SK-N-SH (cell line): ENCODE results near the gene AUTS2. TPM values are rescaled to one million over a fixed set of nuclear protein-coding genes. Genes with fewer than 3 reads are reported as not detected.

Experiments used
- CTCF ChIA-PET: fragments of 300-600, 350-600 bp; formaldehyde crosslinking; extraction: SDS; loops from one replicate; lab custom pipeline; 2021; lab: Yijun Ruan, JAX
- POLR2A ChIA-PET: fragments of 350-600 bp; sonication (Branson Sonifier 250); formaldehyde crosslinking; extraction: SDS; loops from one replicate; lab custom pipeline; 2020; ENCODE audit warnings: antibody characterized with exemption, inconsistent platforms; lab: Yijun Ruan, JAX
- DNase-seq: peaks from one replicate; pipeline ENCODE4 v3.0.0; 2012
- H2AFZ ChIP-seq: fragments of 200-600 bp; sonication (generic); 2 replicates; pipeline ENCODE4 v1.8.1; 2016; ENCODE audit warnings: antibody characterized with exemption, mild to moderate bottlenecking, low read depth
- H3F3A ChIP-seq: fragments of 200-600 bp; sonication (generic); replicated peaks from 2 replicates; pipeline ENCODE3; 2016; ENCODE audit warnings: antibody characterized with exemption, mild to moderate bottlenecking; ENCODE audit not compliant: insufficient read depth
- H3K27ac ChIP-seq, 2 experiments: fragments of 200-500 bp in 1 of 2; fragments of 200-600 bp in 1 of 2; sonication (Bioruptor generic) in 1 of 2; sonication (generic), shearing (Covaris generic) in 1 of 2; 2 replicates each; pipeline versions ENCODE4 v1.5.1 to v1.6.1; 2014 to 2016; ENCODE audit warnings: low read depth in 2 of 2, inconsistent platforms in 1 of 2, low read length in 1 of 2, mild to moderate bottlenecking in 1 of 2, mixed read lengths in 1 of 2
- H3K27me3 ChIP-seq: fragments of 200-600 bp; sonication (generic), shearing (Covaris generic); 2 replicates; pipeline ENCODE4 v1.6.1; 2016; ENCODE audit warnings: mixed run types; ENCODE audit not compliant: insufficient read depth
- H3K36me3 ChIP-seq, 2 experiments: fragments of 200-500 bp in 1 of 2; fragments of 200-600 bp in 1 of 2; sonication (Bioruptor generic) in 1 of 2; sonication (generic) in 1 of 2; replicated peaks in 1 of 2; 2 replicates each; pipeline versions ENCODE3 to v1.5.1; 2014 to 2016; ENCODE audit warnings: low read length in 1 of 2, mild to moderate bottlenecking in 1 of 2; ENCODE audit not compliant: insufficient read depth in 2 of 2, control insufficient read depth in 1 of 2
- H3K4me1 ChIP-seq, 2 experiments: fragments of 200-500 bp in 1 of 2; fragments of 200-600 bp in 1 of 2; sonication (Bioruptor generic) in 1 of 2; sonication (generic), shearing (Covaris generic) in 1 of 2; 2 replicates each; pipeline versions ENCODE4 v1.5.1 to v1.6.1; 2014 to 2016; ENCODE audit warnings: low read depth in 1 of 2, low read length in 1 of 2, mixed run types in 1 of 2; ENCODE audit not compliant: insufficient read depth in 2 of 2, control insufficient read depth in 1 of 2
- H3K4me2 ChIP-seq: fragments of 200-600 bp; sonication (generic), shearing (Covaris generic); 2 replicates; pipeline ENCODE4 v1.6.1; 2017; ENCODE audit warnings: mixed run types
- H3K4me3 ChIP-seq, 2 experiments: fragments of 200-500 bp in 1 of 2; fragments of 200-600 bp in 1 of 2; sonication (Bioruptor generic) in 1 of 2; sonication (generic), shearing (Covaris generic) in 1 of 2; 2 replicates each; pipeline versions ENCODE4 v1.5.1 to v1.8.1; 2014 to 2016; ENCODE audit warnings: low read depth in 2 of 2, inconsistent platforms in 1 of 2, low read length in 1 of 2, mild to moderate bottlenecking in 1 of 2, mixed read lengths in 1 of 2, moderate library complexity in 1 of 2
- H3K79me2 ChIP-seq: fragments of 200-600 bp; sonication (generic); 2 replicates; pipeline ENCODE4 v1.8.1; 2017; ENCODE audit warnings: mild to moderate bottlenecking; ENCODE audit not compliant: insufficient read depth
- H3K9ac ChIP-seq: fragments of 200-600 bp; sonication (generic); 2 replicates; pipeline ENCODE4 v1.6.1; 2017; ENCODE audit warnings: mixed run types
- H3K9me2 ChIP-seq: fragments of 200-600 bp; sonication (generic); 2 replicates; pipeline ENCODE4 v1.6.1; 2017; ENCODE audit warnings: mixed run types
- H3K9me3 ChIP-seq: fragments of 200-600 bp; sonication (generic); 2 replicates; pipeline ENCODE4 v1.6.1; 2017; ENCODE audit warnings: mixed run types, mild to moderate bottlenecking, moderate library complexity
- H4K20me1 ChIP-seq: fragments of 200-600 bp; sonication (generic); 2 replicates; pipeline ENCODE4 v1.6.1; 2017; ENCODE audit warnings: mild to moderate bottlenecking, mixed run types; ENCODE audit not compliant: insufficient read depth
- ELF1 ChIP-seq: IDR thresholded peaks from 2 replicates; pipeline ENCODE4 v1.4.0; 2012
- EP300 ChIP-seq, 2 experiments: IDR thresholded peaks; 2 replicates each; pipeline versions ENCODE4 v1.4.0 to v1.6.1; 2012; ENCODE audit warnings: borderline replicate concordance in 1 of 2, low read depth in 1 of 2, low read length in 1 of 2
- FOSL2 ChIP-seq: IDR thresholded peaks from 2 replicates; pipeline ENCODE4 v1.4.0; 2012; ENCODE audit warnings: low read depth, mild to moderate bottlenecking, moderate library complexity, borderline replicate concordance
- FOXJ3 ChIP-seq: sonication (generic); formaldehyde crosslinking; IDR thresholded peaks from 2 replicates; pipeline ENCODE4 v1.5.1; 2020; ENCODE audit warnings: mild to moderate bottlenecking, missing genetic modification reagents
- FOXM1 ChIP-seq: IDR thresholded peaks from 2 replicates; pipeline ENCODE4 v1.4.0; 2012; ENCODE audit warnings: low read depth, mild to moderate bottlenecking
- GABPA ChIP-seq: IDR thresholded peaks from 2 replicates; pipeline ENCODE4 v1.4.0; 2012; ENCODE audit warnings: low read depth, mild to moderate bottlenecking
- JUND ChIP-seq: IDR thresholded peaks from 2 replicates; pipeline ENCODE4 v1.4.0; 2012
- NFIC ChIP-seq: IDR thresholded peaks from 2 replicates; pipeline ENCODE4 v1.4.0; 2012; ENCODE audit warnings: borderline replicate concordance
- RAD21 ChIP-seq: IDR thresholded peaks from 2 replicates; pipeline ENCODE4 v1.6.1; 2012; ENCODE audit warnings: mild to moderate bottlenecking, low read length
- SIN3A ChIP-seq: IDR thresholded peaks from 2 replicates; pipeline ENCODE4 v1.6.1; 2012; ENCODE audit warnings: low read depth, mild to moderate bottlenecking, low read length, moderate library complexity, borderline replicate concordance
- TCF12 ChIP-seq: IDR thresholded peaks from 2 replicates; pipeline ENCODE4 v1.4.0; 2012
- WGBS: methylation state at CpG from one replicate; pipeline ENCODE4 v1.1.6; 2017; ENCODE audit warnings: low lambda C conversion rate; 5-methylcytosine and 5-hydroxymethylcytosine counted together
- polyA plus RNA-seq, 3 experiments: library from polyadenylated mRNA; depleted of rRNA; stranded (reverse); fragments of >200 nt; gene quantifications; 2 replicates each; pipeline ENCODE4 v1.2.3, GENCODE V29; 2012
- TF ChIP-seq, protein P1 (sequence below): fragments of 150-350 bp; IDR thresholded peaks from 2 replicates; pipeline ENCODE4 v1.6.1; 2017; ENCODE audit warnings: antibody characterized with exemption, low read length, low read depth, borderline replicate concordance
- TF ChIP-seq, protein P2 (sequence below): fragments of 150-350 bp; IDR thresholded peaks from 2 replicates; pipeline ENCODE4 v1.6.1; 2016; ENCODE audit warnings: mild to moderate bottlenecking, low read depth, low read length
- TF ChIP-seq, protein P3 (sequence below): IDR thresholded peaks from 2 replicates; pipeline ENCODE4 v1.6.1; 2012; ENCODE audit warnings: mild to moderate bottlenecking, low read depth, low read length, moderate library complexity

The AUTS2 gene
- polyA plus RNA-seq, 1 of the 3 experiments (the other 2 are of a cell fraction) = 15.6 TPM

DNA sequence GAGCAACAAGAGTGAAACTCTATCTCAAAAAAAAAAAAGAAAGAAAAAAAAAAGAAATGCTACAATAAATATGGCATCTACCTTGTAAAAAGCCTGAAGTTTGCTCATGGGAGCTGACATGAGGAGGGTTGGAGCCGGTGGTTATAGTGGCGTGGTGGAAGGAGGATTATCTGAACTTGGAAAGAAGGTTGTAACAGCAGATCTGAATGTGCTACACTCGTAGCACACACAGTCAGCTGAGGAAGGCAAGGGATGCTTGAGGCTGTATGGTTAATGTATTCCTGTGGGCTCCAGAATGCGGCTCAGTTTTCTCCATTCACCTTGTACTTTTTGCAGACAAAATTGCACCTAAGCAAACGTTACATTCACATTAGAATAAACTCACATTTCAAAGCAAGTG lies 1143.4 kb downstream of the AUTS2 start:
- Histone ChIP-seq H4K20me1 (peaks cover 80% of the 10 kb centered on the region), H3K79me2 (peaks cover 98% of the 10 kb centered on the region), H3K4me2 (no peak overlapping the region), H3F3A (peaks cover 9% of the 10 kb centered on the region), H3K4me3 (no peak overlapping the region), H2AFZ (no peak overlapping the region), H3K9ac (no peak overlapping the region), H3K27ac (no peak overlapping the region), H3K4me1 (peaks cover 7 to 10% of the 10 kb centered on the region in 2 experiments; a peak in 2 of 4 replicates), H3K9me2 (no peaks in the 10 kb centered on the region), H3K27me3 (no peaks in the 10 kb centered on the region), H3K36me3 (peaks cover 0 to 5% of the 10 kb centered on the region in 2 experiments), H3K9me3 (no peaks in the 10 kb centered on the region)
- ChIA-PET POLR2A (no interaction called here), CTCF (no interaction called here)
- TF ChIP-seq FOXJ3 (CRISPR knock-in tag) (no peak), ELF1 (no peak), SIN3A (no peak)
- DNase-seq = no peak
- 87% methylated on average over 5 of the region's 5 CpGs for WGBS

DNA sequence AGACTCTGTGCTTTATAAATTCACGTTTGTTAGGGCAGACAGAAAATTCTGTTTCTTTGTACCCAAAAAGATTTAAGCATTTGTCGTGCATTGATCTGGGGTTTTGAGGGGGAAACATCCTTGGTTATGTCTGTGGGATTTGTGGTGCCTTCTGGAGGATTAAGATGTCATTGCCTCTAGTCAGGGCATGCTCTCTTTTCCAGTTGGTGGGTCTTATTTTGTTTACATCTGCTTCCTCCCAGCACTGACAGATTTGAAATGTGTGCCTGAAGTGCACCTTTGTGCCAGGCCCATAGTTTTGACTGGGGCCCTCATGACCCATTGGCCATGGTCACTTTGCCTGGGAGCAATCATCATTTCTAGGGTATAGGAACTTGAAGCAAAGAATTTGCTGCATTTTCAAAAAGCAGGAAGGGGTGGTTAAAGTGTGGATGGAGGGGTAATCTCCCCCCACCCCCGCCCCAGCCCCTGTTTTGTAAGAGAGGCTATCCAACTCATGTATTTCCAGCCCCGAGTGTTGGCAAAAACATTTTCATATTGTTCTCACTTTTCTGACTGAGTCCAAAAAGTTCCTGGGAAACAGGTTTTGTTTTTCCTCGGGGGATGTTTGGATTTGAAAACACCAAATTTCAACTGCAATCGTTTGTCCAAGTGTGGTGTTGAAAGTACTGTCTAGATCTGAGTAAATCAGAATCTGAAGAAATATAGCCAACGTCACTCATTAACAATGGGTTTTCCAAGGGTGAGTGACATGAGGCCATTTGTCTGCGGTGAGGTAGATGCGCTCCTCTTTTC lies 1145.5 kb downstream of the AUTS2 start:
- WGBS = 83% methylated on average over 9 of the region's 9 CpGs
- H3K4me3 ChIP-seq = no peak overlapping the region
- no peak overlapping the region for H3K27ac ChIP-seq
- no peak overlapping the region for H3K4me2 ChIP-seq
- peaks cover 0 to 5% of the 10 kb centered on the region in 2 experiments for H3K36me3 ChIP-seq
- H3K79me2 ChIP-seq = peaks cover 96% of the 10 kb centered on the region
- no peak overlapping the region for H3K9ac ChIP-seq
- POLR2A ChIA-PET = no interaction called here
- H3K9me3 ChIP-seq = no peaks in the 10 kb centered on the region
- no peaks in the 10 kb centered on the region for H3K27me3 ChIP-seq
- TF ChIP-seq, protein P1, sequence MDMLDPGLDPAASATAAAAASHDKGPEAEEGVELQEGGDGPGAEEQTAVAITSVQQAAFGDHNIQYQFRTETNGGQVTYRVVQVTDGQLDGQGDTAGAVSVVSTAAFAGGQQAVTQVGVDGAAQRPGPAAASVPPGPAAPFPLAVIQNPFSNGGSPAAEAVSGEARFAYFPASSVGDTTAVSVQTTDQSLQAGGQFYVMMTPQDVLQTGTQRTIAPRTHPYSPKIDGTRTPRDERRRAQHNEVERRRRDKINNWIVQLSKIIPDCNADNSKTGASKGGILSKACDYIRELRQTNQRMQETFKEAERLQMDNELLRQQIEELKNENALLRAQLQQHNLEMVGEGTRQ = no peak
- no peak for TF ChIP-seq TCF12
- TF ChIP-seq GABPA = no peak
- TF ChIP-seq NFIC = no peak
- TF ChIP-seq ELF1 = no peak
- no peak for TF ChIP-seq FOXM1
- no peak for TF ChIP-seq RAD21
- TF ChIP-seq, protein P2, sequence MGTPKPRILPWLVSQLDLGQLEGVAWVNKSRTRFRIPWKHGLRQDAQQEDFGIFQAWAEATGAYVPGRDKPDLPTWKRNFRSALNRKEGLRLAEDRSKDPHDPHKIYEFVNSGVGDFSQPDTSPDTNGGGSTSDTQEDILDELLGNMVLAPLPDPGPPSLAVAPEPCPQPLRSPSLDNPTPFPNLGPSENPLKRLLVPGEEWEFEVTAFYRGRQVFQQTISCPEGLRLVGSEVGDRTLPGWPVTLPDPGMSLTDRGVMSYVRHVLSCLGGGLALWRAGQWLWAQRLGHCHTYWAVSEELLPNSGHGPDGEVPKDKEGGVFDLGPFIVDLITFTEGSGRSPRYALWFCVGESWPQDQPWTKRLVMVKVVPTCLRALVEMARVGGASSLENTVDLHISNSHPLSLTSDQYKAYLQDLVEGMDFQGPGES = no peak
- TF ChIP-seq JUND = no peak
- no peak for TF ChIP-seq FOXJ3 (CRISPR knock-in tag)
- no peak for TF ChIP-seq FOSL2
- TF ChIP-seq, protein P3, sequence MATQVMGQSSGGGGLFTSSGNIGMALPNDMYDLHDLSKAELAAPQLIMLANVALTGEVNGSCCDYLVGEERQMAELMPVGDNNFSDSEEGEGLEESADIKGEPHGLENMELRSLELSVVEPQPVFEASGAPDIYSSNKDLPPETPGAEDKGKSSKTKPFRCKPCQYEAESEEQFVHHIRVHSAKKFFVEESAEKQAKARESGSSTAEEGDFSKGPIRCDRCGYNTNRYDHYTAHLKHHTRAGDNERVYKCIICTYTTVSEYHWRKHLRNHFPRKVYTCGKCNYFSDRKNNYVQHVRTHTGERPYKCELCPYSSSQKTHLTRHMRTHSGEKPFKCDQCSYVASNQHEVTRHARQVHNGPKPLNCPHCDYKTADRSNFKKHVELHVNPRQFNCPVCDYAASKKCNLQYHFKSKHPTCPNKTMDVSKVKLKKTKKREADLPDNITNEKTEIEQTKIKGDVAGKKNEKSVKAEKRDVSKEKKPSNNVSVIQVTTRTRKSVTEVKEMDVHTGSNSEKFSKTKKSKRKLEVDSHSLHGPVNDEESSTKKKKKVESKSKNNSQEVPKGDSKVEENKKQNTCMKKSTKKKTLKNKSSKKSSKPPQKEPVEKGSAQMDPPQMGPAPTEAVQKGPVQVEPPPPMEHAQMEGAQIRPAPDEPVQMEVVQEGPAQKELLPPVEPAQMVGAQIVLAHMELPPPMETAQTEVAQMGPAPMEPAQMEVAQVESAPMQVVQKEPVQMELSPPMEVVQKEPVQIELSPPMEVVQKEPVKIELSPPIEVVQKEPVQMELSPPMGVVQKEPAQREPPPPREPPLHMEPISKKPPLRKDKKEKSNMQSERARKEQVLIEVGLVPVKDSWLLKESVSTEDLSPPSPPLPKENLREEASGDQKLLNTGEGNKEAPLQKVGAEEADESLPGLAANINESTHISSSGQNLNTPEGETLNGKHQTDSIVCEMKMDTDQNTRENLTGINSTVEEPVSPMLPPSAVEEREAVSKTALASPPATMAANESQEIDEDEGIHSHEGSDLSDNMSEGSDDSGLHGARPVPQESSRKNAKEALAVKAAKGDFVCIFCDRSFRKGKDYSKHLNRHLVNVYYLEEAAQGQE = no peak
- no peak for TF ChIP-seq EP300 (IDR thresholded peaks at IDR 0.05; ENCODE audit: borderline replicate concordance in 1 of 2, low read depth in 1 of 2, low read length in 1 of 2)
- no peak for DNase-seq
- H2AFZ ChIP-seq = no peak overlapping the region
- H3F3A ChIP-seq = peaks cover 9% of the 10 kb centered on the region
- CTCF ChIA-PET = no interaction called here
- no peaks in the 10 kb centered on the region for H3K9me2 ChIP-seq
- H3K4me1 ChIP-seq = peaks cover 0 to 4% of the 10 kb centered on the region in 2 experiments; a peak in 1 of 4 replicates
- peaks cover 74% of the 10 kb centered on the region for H4K20me1 ChIP-seq
